Erythroblast (primary cell): ENCODE data around the gene KIF27.
"Not testable (repeated sequence)": the region's sequence is repeated elsewhere in the genome, so short reads cannot be mapped to it uniquely, and the experiment has no call there.

Experiments used
- GATA1 ChIP-seq: IDR thresholded peaks from 2 replicates; pipeline ENCODE4 v1.6.1; 2011; ENCODE audit warnings: low read depth, mild to moderate bottlenecking, control low read depth, low read length, moderate library complexity
- POLR2A ChIP-seq: IDR thresholded peaks from 2 replicates; pipeline ENCODE4 v1.6.1; 2011; ENCODE audit warnings: mild to moderate bottlenecking, low read length

DNA sequence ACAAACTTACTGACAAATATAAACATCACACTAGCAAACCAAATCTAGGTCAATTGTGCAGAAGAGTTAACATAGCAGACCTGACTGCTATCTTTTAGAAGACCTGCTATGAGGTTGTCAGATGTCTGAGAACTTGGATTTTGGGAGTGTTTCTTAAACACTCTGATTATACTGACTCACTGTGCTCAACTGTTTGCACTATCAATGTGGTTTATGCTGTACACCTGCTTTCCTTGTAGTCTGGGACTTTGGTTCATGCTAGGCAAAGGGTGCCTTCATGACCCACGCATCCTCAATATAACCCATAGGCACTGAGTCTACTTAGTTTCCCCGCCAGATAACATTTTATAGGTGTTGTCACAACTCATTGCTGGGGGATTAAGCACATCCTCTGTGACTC lies 26.9 kb downstream of the KIF27 start:
- not testable (repeated sequence) for TF ChIP-seq POLR2A, GATA1
